ENCODE measurements around the gene KEL. TPM values are rescaled to one million over a fixed set of nuclear protein-coding genes. Genes with fewer than 3 reads are reported as not detected.
"Not testable (repeated sequence)": the region's sequence is repeated elsewhere in the genome, so short reads cannot be mapped to it uniquely, and the experiment has no call there.

Gene KEL, protein sequence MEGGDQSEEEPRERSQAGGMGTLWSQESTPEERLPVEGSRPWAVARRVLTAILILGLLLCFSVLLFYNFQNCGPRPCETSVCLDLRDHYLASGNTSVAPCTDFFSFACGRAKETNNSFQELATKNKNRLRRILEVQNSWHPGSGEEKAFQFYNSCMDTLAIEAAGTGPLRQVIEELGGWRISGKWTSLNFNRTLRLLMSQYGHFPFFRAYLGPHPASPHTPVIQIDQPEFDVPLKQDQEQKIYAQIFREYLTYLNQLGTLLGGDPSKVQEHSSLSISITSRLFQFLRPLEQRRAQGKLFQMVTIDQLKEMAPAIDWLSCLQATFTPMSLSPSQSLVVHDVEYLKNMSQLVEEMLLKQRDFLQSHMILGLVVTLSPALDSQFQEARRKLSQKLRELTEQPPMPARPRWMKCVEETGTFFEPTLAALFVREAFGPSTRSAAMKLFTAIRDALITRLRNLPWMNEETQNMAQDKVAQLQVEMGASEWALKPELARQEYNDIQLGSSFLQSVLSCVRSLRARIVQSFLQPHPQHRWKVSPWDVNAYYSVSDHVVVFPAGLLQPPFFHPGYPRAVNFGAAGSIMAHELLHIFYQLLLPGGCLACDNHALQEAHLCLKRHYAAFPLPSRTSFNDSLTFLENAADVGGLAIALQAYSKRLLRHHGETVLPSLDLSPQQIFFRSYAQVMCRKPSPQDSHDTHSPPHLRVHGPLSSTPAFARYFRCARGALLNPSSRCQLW
- total RNA-seq = 0.32 TPM

DNA sequence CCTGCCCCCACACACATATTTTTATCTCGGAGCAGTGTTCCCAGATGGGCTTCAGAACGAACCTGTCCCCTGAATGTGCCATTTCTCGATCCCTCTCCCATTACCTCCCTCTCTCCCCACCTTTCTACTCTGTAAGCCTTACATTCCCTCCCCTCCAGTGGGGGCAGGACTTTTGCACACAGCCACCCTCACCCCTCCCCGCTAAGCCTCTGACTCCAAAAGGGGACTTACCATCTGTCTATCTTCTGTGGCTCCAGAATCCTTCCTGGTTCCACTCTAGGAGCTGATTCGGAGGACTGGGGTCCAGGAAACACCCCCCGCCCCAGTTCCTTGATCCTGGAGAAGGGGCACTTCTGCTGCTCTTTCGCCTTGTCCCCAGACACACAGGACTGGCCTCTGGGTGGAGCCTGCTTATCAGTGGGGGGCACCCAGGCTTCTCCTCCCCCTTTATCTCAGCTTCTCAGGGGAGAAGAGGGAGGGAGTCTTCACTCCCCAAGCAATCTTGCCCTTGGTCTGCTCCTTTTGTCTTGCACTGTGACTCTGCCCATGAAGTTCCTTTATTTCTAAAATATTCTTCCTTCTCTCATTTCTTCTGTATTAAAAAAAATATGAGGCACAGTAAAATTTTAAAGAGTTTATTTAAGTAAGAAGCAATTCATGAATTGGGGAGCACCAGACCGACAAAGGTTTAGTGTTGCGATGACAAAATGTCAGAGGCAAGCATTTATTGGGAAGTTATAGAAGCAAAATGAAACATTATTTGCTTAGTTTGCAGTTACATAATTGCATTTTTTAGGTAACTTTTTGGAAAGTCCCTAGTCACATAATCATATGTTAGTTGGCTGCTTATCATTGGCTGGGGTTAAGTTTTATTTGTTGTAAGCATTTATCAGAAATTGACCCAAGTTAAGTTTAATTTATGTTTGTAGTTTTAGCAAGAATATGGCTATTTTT, at the start of gene KEL:
TSS of gene KEL (minus strand) at position 391 of the 954 bp plus-strand sequence. CDS start at position 234, 157 bp downstream.
- ATAC-seq = no peak

- peak; percentile 97 for ATAC-seq
Measured at GRCh38 chr7:143008007-143008901, 46.1 kb upstream of the KEL start.

- ATAC-seq = no peak
Measured at GRCh38 chr7:143005632-143006260, 43.6 kb upstream of the KEL start.

- peak; percentile 71 for ATAC-seq
Measured at GRCh38 chr7:143003393-143004051, 41.4 kb upstream of the KEL start.

DNA sequence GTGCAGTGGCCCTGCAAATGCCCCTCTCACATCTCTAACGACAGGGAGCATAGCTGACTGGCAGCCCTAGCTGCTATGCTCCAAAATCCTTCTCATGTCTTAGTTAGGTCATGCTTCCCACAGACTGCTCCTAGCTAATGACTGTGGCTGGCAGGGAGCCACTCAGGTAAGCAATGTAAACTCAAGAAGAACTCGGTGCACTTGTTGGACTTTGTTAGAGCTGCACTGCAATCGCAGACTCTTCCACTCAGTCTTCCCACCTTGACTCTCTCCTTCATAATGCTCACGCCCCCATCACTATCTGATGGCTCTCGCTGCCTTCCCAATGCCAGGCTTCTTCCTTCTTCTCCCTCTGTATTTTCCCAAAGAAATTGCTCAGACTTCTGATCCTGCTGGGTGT, 40.7 kb upstream of the KEL start:
- no peak for ATAC-seq

- ATAC-seq = no peak
Measured at GRCh38 chr7:143002106-143002505, 39.9 kb upstream of the KEL start.

DNA sequence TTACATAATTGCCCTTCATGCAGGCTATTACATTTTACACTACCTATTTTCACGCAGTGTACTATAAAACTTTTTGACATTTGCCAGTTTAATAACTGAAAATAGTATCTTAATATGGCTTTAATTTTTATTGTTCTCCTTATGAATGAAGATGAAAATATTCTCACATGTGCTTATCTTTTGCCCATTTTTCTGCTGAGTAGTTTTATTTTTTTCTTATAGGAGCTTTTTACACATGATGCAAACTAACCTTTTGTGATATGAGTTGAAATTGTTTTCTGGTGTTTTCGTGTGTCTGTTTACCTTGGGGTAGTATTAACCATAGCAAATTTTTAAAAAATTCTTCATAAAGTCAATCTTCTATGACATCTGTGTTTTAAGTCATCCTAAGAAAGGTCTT, 38.5 kb upstream of the KEL start:
- no peak for ATAC-seq

GRCh38 chr7:142999793-143000192, 37.6 kb upstream of the KEL start:
- ATAC-seq = no peak

DNA sequence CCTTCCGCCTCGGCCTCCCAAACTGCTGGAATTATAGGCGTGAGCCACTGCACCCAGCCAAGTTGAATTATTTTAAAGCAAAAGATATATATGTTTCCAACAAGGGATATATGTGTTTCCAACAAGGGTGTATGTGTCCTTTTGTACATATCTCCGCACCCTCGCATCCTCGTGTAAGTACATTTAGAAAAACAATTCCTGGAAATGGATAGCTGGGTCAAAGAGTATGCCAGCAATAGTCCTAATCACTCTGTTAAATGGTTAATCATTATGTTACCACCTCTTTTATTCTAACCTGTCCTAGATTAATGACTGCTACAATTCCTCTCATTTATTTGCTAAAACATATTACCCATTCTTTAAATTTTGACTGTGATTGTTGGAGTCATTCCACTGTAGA, 36.8 kb upstream of the KEL start:
- ATAC-seq = no peak

GRCh38 chr7:142997456-142997989, 35.4 kb upstream of the KEL start:
- ATAC-seq = no peak

DNA sequence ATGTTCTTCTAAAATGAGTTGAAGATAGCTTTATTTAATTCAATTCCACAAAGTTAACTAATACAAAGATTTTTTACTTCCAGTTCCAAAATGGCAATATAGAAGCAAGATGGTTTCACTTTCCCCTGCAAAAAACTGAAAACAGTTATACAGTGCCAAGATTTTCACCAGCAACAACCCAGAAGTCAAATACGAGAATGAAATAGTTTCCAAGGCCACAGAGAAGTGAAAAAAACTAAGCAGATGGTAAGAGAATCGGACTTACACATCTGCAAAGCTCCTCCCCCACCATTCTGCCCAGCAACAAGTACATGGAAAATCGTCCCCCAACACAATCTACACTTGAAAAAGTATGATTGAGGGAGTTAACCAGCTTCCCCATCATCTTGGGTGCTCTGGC, 30.3 kb upstream of the KEL start:
- no peak for ATAC-seq

DNA sequence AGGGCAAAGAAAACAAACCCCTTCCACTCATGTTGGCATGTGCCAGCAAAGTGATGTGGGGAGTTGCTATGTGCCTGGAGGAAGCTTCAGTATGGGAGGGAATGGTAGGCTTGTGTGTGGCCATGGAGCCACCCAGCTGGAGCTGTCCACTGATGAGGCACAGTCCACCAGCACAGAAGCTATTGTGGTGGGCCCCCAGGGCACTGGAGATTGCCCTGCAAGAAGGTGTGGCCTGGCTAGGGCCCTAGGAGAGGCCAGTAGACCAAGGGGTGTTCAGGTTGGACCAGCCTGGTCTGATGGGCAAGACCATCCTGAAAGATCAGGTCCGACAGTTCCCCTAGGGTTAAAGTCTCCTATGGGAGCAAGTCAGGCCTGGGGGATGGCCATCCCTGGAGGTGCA, 22.1 kb upstream of the KEL start:
- no peak for ATAC-seq

DNA sequence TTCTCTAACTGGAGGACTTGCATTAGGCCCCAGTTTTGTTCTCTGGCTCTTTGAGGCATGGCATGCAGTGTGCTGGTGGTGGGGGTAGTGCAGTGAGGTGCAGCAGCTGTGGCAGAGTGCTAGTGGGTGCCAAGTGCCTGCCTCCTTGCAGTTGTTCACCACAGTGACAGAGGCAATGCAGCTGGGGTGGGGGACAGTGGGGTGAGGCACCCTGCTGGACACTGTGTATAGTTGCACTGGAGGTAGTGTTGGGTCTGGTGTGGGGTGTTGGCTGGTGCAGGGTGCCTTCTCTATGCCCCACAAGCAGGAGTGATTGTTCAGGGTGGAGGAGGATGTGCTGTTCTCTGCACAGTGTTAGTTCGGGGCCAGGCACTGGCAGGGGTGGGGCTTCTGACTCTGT, 21.7 kb upstream of the KEL start:
- no peak for ATAC-seq

GRCh38 chr7:142978402-142978801, 16.2 kb upstream of the KEL start:
- ATAC-seq = not testable (repeated sequence)

DNA sequence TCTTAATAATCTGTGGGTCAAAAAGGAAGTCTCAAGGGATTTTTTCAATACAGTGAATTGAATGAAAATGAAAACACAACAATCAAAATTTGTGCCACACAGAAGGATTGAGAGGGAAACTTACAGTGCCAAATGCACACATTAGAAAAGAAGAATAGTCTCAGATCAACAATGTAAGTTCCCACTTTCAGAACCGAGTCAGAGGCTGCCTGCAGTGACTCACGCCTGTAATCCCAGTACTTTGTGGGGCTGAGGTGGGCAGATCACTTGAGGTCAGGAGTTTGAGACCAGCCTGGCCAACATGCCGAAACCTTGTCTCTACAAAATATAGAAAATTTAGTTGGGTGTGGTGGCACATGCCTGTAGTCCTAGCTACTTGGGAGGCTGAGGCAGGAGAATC, 12.5 kb upstream of the KEL start:
- no peak for ATAC-seq

- ATAC-seq = no peak
Measured at GRCh38 chr7:142969183-142969582, 7.0 kb upstream of the KEL start.

GRCh38 chr7:142968229-142968628, 6.1 kb upstream of the KEL start:
- no peak for ATAC-seq

DNA sequence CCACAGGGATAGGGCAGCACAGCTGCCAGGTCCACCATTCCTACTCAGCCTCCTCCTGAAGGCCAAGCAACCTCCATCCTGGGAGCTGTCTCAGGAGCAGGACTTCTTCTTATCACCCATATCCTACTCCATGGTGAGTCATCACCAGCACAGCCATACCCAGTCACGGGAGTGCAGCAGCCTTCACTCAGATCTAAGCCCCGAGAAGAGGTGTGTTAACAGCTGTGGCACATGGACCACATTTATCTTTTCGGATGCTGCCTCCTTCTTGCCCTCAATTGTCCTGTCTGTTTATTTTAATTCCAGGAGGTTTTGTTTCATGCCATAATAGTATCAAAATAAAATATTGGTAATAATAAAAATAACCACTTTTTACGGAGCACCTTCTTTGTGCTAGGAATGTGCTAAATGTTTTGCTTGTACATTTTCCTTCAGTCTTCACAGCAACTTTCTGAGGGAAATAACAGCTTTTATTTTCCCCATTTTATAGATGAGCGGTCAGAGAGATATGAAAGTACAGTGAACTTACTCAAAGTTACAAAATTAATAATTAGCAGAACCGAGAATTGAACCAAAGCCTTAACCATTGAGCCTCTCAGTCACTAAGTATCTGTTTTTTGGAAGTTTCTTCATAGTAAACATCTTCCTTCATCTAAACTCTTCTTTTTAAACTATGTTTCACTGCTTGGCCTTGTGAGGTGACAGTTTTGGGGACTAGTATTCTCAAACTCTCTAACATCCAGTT, 2.5 kb upstream of the KEL start:
- ATAC-seq = no peak

DNA sequence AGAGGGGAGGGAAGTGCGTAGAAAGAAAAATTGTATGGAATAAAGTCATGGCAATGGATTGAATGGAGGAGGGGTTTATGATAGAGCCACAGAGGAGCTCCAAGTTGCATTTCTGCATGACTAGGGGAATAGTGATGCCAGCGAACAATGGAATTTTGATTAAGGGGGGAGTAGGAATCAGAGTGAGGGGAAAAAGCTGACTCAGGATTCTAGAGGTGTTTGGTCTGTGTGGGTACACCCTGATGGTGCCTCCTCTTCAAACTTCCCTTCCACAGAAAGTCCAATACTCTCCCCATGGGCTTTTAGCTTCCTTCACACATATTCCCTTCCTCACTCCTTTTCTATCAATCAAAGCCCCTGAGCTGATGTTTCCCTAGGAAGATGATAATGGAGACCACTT, 1.8 kb upstream of the KEL start:
- ATAC-seq = no peak

GRCh38 chr7:142962991-142963390, 828 bp upstream of the KEL start:
- no peak for ATAC-seq

Measured in esophagus mucosa (tissue), 1 donor.